DMS153 (cell line): ENCODE data around the gene LIN28B.
"Not testable (repeated sequence)": the region's sequence is repeated elsewhere in the genome, so short reads cannot be mapped to it uniquely, and the experiment has no call there.

Experiments
- DNase-seq: peaks from one replicate; lab custom pipeline; 2025; lab: John Stamatoyannopoulos, UW

The LIN28B gene

DNA sequence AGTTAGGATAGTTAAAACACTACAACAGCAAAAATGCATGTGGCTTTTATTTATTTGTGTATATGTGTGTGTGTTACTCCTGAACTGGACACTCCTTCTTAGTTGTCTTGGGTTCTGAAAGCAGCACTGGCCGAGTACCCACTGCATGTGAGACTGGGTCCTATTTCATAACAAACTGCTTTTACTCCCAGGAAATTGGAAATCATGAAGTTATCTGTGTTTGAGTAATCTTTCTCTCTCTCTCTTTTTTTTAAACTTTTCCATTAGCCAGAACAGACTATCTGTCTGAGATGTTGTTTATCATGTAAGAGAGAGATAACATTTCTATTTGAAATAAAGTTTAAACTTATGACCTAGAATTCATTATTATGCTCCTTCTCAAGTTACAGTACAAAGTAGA, 110.4 kb downstream of the LIN28B start:
- DNase-seq, result no peak

DNA sequence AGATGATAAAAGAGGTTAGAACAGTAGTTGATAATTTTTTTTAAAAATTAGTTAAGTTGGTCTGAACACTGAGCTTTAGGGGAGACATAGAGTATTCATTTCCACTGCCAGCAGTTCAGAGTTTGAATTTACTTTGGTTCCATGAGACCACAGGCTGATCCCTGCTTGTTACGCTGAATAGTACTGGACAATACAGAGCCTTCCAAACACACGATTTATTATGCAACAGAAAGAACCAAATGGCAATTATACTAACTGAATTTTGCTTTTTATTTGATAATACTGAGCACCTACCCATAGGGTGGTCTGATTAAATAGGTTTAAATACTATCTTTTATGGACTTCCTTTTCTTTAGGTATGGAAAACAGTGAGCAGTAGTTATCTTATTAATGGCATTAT, 111.5 kb downstream of the LIN28B start:
- no peak for DNase-seq

- no peak for DNase-seq
Measured at GRCh38 chr6:105069821-105070445, 113.0 kb downstream of the LIN28B start.

- no peak for DNase-seq
Measured at GRCh38 chr6:105072798-105073199, 115.9 kb downstream of the LIN28B start.

DNA sequence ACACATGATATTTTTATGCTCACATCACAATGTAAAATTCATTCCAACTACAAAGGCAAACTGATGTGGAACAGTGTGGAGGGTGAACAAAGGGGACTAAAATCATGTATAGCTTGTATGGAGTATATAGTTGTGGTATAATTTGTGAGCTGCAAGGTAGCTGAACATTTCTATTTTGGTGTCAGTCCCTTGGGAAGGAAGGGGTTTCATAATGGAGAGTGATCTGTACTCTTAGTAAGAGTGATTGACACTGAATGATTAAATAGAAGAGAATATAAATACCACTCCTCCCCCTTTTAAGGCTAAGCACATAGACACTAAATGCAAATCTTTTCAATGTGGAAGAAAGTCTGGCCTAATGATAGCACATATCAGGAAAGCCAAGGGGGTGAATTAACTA, 118.3 kb downstream of the LIN28B start:
- DNase-seq, result no peak

- not testable (repeated sequence) for DNase-seq
Measured at GRCh38 chr6:105076418-105076817, 119.5 kb downstream of the LIN28B start.

DNA sequence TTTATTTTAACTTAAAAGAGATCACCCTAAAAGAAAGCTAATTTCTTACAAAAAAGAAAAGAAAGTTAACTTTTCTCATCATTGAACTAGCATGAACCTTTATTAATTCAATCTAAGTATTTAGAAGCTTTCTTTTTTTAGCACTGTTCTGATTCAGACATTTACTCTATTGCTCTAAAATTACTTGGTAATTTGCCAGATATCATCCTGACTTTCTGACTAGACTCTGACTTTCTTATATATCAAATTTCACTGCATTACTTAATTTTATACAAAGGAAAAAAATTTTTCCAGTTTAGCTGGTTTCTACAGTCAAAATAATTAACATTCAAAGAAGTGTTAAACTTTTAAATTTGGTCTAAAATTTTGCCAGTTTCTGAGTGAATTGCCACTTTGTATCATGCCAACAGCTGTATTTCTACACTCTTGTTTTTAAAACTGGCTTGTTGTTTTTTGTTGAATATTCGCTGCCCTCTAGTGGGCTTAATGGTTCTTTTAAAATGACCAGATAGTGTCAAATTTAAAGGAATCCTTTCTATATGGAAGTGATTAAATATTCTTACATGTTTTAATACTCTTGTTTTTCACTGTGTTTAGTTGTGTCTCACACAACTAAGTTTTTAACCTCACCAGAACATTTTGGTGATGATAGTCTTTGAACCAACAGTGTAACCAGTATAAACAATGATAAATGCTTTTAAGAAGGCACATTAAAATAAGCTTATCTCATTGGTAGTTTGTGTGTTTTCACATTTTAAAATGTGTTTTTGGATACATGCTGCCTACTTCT, 120.9 kb downstream of the LIN28B start:
- peak; percentile 10 for DNase-seq

DNA sequence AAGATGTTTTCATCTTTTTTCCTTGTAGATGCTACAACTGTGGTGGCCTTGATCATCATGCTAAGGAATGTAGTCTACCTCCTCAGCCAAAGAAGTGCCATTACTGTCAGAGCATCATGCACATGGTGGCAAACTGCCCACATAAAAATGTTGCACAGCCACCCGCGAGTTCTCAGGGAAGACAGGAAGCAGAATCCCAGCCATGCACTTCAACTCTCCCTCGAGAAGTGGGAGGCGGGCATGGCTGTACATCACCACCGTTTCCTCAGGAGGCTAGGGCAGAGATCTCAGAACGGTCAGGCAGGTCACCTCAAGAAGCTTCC, 121.4 kb downstream of the LIN28B start:
- no peak for DNase-seq

DNA sequence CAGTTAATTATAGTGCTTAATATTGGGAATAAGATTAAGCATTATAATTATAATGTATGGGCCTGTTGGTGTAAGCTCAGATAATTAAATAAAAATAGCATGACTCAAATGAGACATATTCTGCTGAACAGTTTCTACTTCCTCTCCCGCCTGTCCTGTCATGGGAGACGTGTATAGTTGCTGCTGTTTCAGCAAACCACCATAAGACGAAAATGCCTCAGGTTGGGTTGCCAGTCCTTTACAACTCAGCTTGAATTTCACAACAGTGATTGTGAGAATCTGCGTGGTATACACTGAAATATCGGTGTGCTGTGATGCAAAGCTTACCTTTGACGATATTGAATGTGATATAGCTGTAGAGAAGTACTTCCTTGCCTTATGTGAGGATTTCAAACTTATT, 123.4 kb downstream of the LIN28B start:
- no peak for DNase-seq

- not testable (repeated sequence) for DNase-seq
Measured at GRCh38 chr6:105081662-105082061, 124.8 kb downstream of the LIN28B start.

GRCh38 chr6:105087571-105088211, 130.8 kb downstream of the LIN28B start:
- peak; percentile 25 for DNase-seq

DNA sequence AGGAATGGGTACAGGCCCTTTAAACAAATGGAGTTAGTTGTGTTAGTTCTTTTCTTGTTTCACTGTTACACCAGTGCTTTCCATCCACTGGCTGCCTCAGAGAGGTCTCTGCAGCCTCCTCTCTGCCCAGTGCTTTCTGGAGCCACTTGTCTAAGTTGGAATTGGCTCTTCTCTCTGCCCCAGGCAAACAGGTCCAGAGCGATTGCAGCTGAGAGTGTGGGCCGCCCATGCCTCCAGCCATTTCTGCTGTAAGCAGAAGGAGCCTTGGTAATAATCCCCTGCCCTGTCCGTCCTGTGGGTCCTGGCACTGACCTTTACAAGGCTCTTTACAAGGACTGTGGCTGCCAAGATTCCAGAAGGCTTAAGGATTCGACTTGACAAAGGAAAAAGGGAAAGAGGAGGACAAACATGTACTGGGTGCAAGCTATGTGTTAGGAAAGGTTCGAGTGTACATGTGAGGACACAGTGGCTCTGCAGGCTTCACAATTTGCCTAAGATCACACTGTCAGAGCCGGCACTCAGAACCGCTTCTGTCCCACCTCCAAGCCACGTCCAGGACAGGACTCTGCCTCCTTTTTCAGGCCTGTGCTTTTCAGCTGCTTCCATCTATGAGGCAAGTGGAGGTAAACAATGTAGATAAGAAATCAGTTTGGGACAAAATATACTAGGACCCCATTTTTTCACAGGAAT, 134.4 kb downstream of the LIN28B start:
- no peak for DNase-seq

GRCh38 chr6:105094133-105094640, 137.3 kb downstream of the LIN28B start:
- DNase-seq, result no peak

- DNase-seq, result no peak
Measured at GRCh38 chr6:105095139-105095538, 138.2 kb downstream of the LIN28B start.

- DNase-seq, result no peak
Measured at GRCh38 chr6:105097288-105097687, 140.4 kb downstream of the LIN28B start.

- DNase-seq, result no peak
Measured at GRCh38 chr6:105099371-105099770, 142.5 kb downstream of the LIN28B start.

DNA sequence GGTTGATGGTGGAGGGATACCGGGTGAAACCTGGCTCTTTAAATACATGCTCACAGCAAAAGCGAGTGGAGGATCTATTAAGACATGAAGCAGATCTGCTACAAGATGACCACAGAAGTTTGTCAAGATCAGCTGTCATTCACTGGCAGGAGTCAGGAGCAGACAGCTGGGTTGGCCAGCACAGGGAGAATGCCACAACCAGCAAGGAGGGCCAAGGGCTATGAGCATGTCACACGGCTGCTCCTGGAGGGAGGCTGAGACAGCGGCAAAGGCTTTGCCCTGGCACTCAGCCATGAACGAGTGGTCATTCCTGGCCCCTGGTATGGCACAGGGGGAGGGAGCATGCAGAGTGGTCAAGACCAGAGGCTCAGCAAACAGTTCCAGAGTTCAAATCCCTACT, 145.3 kb downstream of the LIN28B start:
- no peak for DNase-seq

- no peak for DNase-seq
Measured at GRCh38 chr6:105105094-105105493, 148.2 kb downstream of the LIN28B start.

DNA sequence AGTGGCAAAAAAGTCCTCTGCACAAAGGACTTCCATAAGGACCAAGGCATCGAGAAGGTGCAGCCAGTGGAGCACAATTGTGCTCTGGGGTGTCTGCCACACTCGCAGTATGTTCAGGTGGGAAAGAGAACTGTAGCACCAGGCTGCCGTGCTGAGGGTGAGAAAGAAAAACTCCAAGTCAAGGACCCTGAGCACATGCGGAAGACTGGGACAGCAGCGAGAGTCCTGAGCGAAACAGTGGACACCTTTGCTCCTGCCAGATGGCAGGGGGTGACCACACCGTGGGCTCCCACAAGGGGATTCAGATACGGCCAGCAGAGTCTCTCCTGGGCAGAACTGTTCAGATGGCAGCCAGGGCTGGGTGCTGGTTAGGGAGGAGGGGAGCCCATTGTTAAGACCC, 149.4 kb downstream of the LIN28B start:
- no peak for DNase-seq

DNA sequence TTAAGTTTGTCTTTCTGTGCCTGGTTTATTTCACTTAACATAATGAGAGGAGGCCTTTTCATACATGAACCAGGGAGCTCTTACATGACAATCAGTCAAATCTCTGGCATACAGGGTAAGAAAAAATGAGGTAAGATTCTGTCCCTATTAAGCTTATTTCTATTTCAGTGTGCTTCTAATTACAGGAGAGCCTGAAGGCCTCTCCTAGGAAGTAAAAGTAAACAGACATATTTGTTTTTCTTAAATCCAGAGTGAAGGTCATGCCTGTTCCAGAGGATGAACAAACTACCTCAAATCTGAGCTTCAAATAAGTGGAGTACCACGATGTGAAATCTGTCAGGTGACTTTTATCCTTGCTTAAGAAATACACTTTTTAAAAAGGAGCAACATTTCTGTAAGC, 150.3 kb downstream of the LIN28B start:
- DNase-seq, result no peak

DNA sequence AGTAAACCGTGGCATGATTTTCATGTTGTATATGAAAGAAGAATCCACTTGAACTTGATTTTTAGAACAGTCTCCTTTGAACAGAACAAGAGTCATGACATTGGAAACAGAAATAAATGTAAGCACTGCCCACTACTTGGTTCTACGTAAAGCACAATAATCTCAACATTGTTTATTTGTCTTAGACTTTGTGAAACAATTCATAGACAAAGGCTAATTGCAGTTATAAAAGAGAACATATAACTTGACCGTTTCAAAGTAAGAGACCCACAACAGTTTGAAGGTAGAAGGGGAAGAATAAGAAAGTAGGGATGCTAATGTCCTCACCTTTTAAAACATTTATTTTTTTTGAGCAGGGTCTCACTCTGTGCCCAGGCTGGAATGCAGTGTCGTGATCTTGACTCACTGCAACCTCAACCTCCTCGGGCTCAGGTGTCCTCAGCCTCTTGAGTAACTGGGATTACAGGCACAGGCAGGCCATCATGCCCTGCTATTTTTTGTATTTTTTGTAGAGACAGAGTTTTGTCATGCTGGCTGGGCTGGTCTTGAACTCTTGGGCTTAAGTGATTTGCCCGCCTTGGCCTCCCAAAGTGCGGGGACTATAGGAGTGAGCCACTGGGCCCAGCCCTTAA, 151.8 kb downstream of the LIN28B start:
- DNase-seq, result no peak
